GM12878 (cell line): Measurements from ENCODE around the gene PLGRKT. TPM values are rescaled to one million over a fixed set of nuclear protein-coding genes. Genes with fewer than 3 reads are reported as not detected.

Source experiments
- ATAC-seq: fragments of 200-7000 bp; cut with Tn5 transposase; 3 replicates; pipeline ENCODE4 v1.9.1; 2020; ENCODE audit warnings: mild to moderate bottlenecking, moderate library complexity
- BruUV-seq: library from RNA; stranded (reverse); fragments of 400-500 nt; replicated peaks from 2 replicates; lab custom pipeline; 2021; lab: Mats Ljungman, UMichigan
- CTCF ChIA-PET: fragments of 300-600 bp; sonication (Branson Sonifier 250); formaldehyde crosslinking; extraction: SDS; loops from one replicate; lab custom pipeline; 2021; ENCODE audit warnings: inconsistent platforms; lab: Yijun Ruan, JAX
- POLR2A ChIA-PET: fragments of 350-600 bp; formaldehyde crosslinking; extraction: SDS; loops from one replicate; lab custom pipeline; 2021; ENCODE audit warnings: inconsistent platforms; lab: Charles Lee
- RAD21 ChIA-PET: fragments of 300-600 bp; sonication (Branson Sonifier 250); formaldehyde crosslinking; loops from one replicate; lab custom pipeline; 2023; ENCODE audit warnings: antibody characterized with exemption; ENCODE audit not compliant: unreplicated experiment; lab: Charles Lee
- SMC1A ChIA-PET: fragments of 300-600 bp; sonication (Branson Sonifier 250); formaldehyde crosslinking; loops from one replicate; lab custom pipeline; 2023; ENCODE audit not compliant: unreplicated experiment, uncharacterized antibody; lab: Charles Lee
- DNase-seq: peaks from one replicate; pipeline ENCODE4 v3.0.0-alpha.2; 2011; ENCODE audit warnings: low read depth, low spot score
- FAIRE-seq: peaks from 3 replicates; lab custom pipeline; 2011; peaks lifted over from hg19 to GRCh38; lab: Jason Lieb, UNC
- H2AFZ ChIP-seq: 2 replicates; pipeline ENCODE4 v1.6.0; 2011; ENCODE audit warnings: low read depth, low read length, control low read depth; ENCODE audit not compliant: control insufficient read depth
- H3K27ac ChIP-seq: 2 replicates; pipeline ENCODE4 v1.5.1; 2011; ENCODE audit warnings: control low read depth; ENCODE audit not compliant: control insufficient read depth, insufficient read depth
- H3K27me3 ChIP-seq, 2 experiments: replicated peaks in 1 of 2; 2 replicates each; pipeline versions ENCODE4 v1.6.0 to v1.6.1; 2011; ENCODE audit warnings: low read length in 1 of 2; ENCODE audit not compliant: control insufficient read depth in 2 of 2, insufficient read depth in 2 of 2
- H3K36me3 ChIP-seq, 2 experiments: 2 replicates each; pipeline ENCODE4 v1.5.1; 2011; ENCODE audit warnings: low read length in 1 of 2; ENCODE audit not compliant: control insufficient read depth in 2 of 2, insufficient read depth in 2 of 2
- H3K4me1 ChIP-seq: 2 replicates; pipeline ENCODE4 v1.6.1; 2011; ENCODE audit warnings: mild to moderate bottlenecking, low read length, moderate library complexity, mixed read lengths; ENCODE audit not compliant: control insufficient read depth, insufficient read depth
- H3K4me2 ChIP-seq: 2 replicates; pipeline ENCODE4 v1.6.0; 2011; ENCODE audit warnings: control low read depth; ENCODE audit not compliant: control insufficient read depth, insufficient read depth
- H3K4me3 ChIP-seq: fragments of 200-600 bp; sonication (generic); 2 replicates; pipeline ENCODE4 v1.5.1; 2016
- H3K79me2 ChIP-seq: 2 replicates; pipeline ENCODE4 v1.6.0; 2011; ENCODE audit warnings: low read length; ENCODE audit not compliant: control insufficient read depth, insufficient read depth
- H3K9ac ChIP-seq: 2 replicates; pipeline ENCODE4 v1.8.0; 2011; ENCODE audit warnings: low read length, control low read depth, mixed read lengths; ENCODE audit not compliant: control insufficient read depth, insufficient read depth
- H3K9me3 ChIP-seq: replicated peaks from 3 replicates; pipeline ENCODE4 v1.5.1; 2011; ENCODE audit warnings: mild to moderate bottlenecking, low read length; ENCODE audit not compliant: control insufficient read depth, insufficient read depth
- H4K20me1 ChIP-seq: 2 replicates; pipeline ENCODE4 v1.6.0; 2011; ENCODE audit not compliant: control insufficient read depth, insufficient read depth
- BCL11A ChIP-seq: IDR thresholded peaks from 2 replicates; pipeline ENCODE4 v1.6.1; 2011; ENCODE audit warnings: low read depth, low read length
- GATAD2B ChIP-seq: fragments of 450-650 bp; conservative IDR thresholded peaks from 2 replicates; pipeline ENCODE4 v1.6.1; 2017; ENCODE audit warnings: low read depth, mild to moderate bottlenecking, moderate library complexity
- NR2F1 ChIP-seq: fragments of 450-650 bp; conservative IDR thresholded peaks from 2 replicates; pipeline ENCODE4 v1.6.1; 2017; ENCODE audit warnings: mild to moderate bottlenecking
- RUNX3 ChIP-seq: IDR thresholded peaks from 2 replicates; pipeline ENCODE4 v1.6.1; 2012; ENCODE audit warnings: low read length, inconsistent platforms
- ZNF687 ChIP-seq: fragments of 450-650 bp; IDR thresholded peaks from 2 replicates; pipeline ENCODE4 v1.6.1; 2017; ENCODE audit warnings: mild to moderate bottlenecking, moderate library complexity
- WGBS: methylation state at CpG from one replicate; pipeline ENCODE4 v1.1.6; 2016; ENCODE audit warnings: low lambda C conversion rate; ENCODE audit not compliant: insufficient replicate concordance, insufficient coverage; ENCODE audit errors: missing lambda C conversion rate; 5-methylcytosine and 5-hydroxymethylcytosine counted together
- in situ Hi-C: fragments of 300-500 bp; cut with MboI; formaldehyde crosslinking; loops from 9 replicates; pipeline ENCODE4 v1.14.3; 2018; ENCODE audit warnings: mixed read lengths
- intact Hi-C: fragments of 100-400 bp; cut with micrococcal nuclease; formaldehyde crosslinking; loops from one replicate; pipeline ENCODE4 v1.14.2; 2022; ENCODE audit not compliant: unreplicated experiment
- polyA plus RNA-seq, 11 experiments: library from polyadenylated mRNA; depleted of rRNA in 4 of 11; unstranded in 6 of 11; stranded (reverse) in 5 of 11; fragments of >200 nt; fragmentation: Nextera tagmentation in 4 of 11; fragmentation: Illumina TruSeq in 1 of 11; extraction: Ambion mirVana in 4 of 11; extraction: Trizol in 1 of 11; gene quantifications; 1 replicate in 1 of 11; 2 replicates in 10 of 11; pipeline versions ENCODE4 v1.2.1 to v1.2.3, GENCODE V29; 2011 to 2016; ENCODE audit warnings: inconsistent platforms in 2 of 11, missing spikeins in 2 of 11, low read depth in 1 of 11
- total RNA-seq, 4 experiments: library from RNA; depleted of rRNA in 3 of 4; stranded (reverse); fragments of >200 nt in 3 of 4; fragmentation: Illumina TruSeq in 1 of 4; extraction: Trizol in 1 of 4; gene quantifications; 2 replicates each; pipeline versions ENCODE4 v1.2.1 to v1.2.3, GENCODE V29; 2013 to 2021
- TF ChIP-seq, protein P1 (sequence below): IDR thresholded peaks from 2 replicates; pipeline ENCODE4 v1.6.1; 2011; ENCODE audit warnings: mild to moderate bottlenecking, low read depth, low read length, moderate library complexity; ENCODE audit not compliant: insufficient replicate concordance

The PLGRKT gene
- total and polyA plus RNA-seq, 10 of the 15 experiments (the other 5 are each of a cell fraction or from before 2014, with no cell fraction given): 25.2 to 72.3 (median 38.4) TPM

GRCh38 chr9:5422276-5422675 is 15.4 kb downstream of the PLGRKT start:
- no peak for DNase-seq
- WGBS: 90% methylated on average over 1 of the region's 1 CpG
- TF ChIP-seq, protein P1, sequence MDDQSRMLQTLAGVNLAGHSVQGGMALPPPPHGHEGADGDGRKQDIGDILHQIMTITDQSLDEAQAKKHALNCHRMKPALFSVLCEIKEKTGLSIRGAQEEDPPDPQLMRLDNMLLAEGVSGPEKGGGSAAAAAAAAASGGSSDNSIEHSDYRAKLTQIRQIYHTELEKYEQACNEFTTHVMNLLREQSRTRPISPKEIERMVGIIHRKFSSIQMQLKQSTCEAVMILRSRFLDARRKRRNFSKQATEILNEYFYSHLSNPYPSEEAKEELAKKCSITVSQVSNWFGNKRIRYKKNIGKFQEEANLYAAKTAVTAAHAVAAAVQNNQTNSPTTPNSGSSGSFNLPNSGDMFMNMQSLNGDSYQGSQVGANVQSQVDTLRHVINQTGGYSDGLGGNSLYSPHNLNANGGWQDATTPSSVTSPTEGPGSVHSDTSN: no peak
- TF ChIP-seq GATAD2B: no peak
- TF ChIP-seq BCL11A: no peak
- TF ChIP-seq RUNX3: no peak
- TF ChIP-seq, all 136 proteins: peak for 0
- ChIA-PET POLR2A (no interaction called here), RAD21 (no interaction called here), CTCF (interaction anchor here (1.0 to 2.1 kb wide), 6 partner anchors 9 to 663 kb away, joined by 3 to 11 read pairs (median 5); no protein-coding TSS in a partner anchor), SMC1A (interaction anchor here (0.5 to 2.6 kb wide), 10 partner anchors 14 to 819 kb away, joined by 3 to 11 read pairs (median 4); no protein-coding TSS in a partner anchor)
- Histone ChIP-seq H3K27ac (no peak overlapping the region), H3K4me1 (no peaks in the 10 kb centered on the region), H4K20me1 (no peaks in the 10 kb centered on the region), H3K27me3 (no peaks in the 10 kb centered on the region), H2AFZ (no peak overlapping the region), H3K9me3 (no peaks in the 10 kb centered on the region; the same call in 1 of the 3 replicates), H3K79me2 (no peaks in the 10 kb centered on the region), H3K36me3 (peaks cover 0 to 5% of the 10 kb centered on the region in 2 experiments; a peak in 3 of 4 replicates), H3K4me3 (no peak overlapping the region), H3K9ac (no peak overlapping the region), H3K4me2 (no peak overlapping the region)
- no TSS peak for BruUV-seq
- FAIRE-seq: no peak
- intact Hi-C loops (loop anchor here (10.0 kb wide), 1 partner anchor 237 kb away; the partner anchor contains the start of gene INSL6), in situ Hi-C loops (no loop called here)
- no peak for ATAC-seq

GRCh38 chr9:5421163-5421562 is 16.6 kb downstream of the PLGRKT start:
- WGBS: 6% methylated on average over 2 of the region's 2 CpGs
- in situ Hi-C loops (no loop called here), intact Hi-C loops (loop anchor here (10.0 kb wide), 1 partner anchor 236 kb away; the partner anchor contains the start of gene INSL6)
- peaks cover 0 to 5% of the 10 kb centered on the region in 2 experiments; a peak in 3 of 4 replicates for H3K36me3 ChIP-seq
- no peaks in the 10 kb centered on the region for H3K4me1 ChIP-seq
- H4K20me1 ChIP-seq: no peaks in the 10 kb centered on the region
- no peak overlapping the region for H2AFZ ChIP-seq
- H3K79me2 ChIP-seq: no peaks in the 10 kb centered on the region
- ChIA-PET CTCF (interaction anchor here (1.3 to 1.7 kb wide), 2 partner anchors 60 to 168 kb away, joined by 3 to 4 read pairs; no protein-coding TSS in a partner anchor), POLR2A (no interaction called here), SMC1A (interaction anchor here (1.2 to 1.6 kb wide), 3 partner anchors 15 to 659 kb away, joined by 3 to 4 read pairs (median 3); no protein-coding TSS in a partner anchor), RAD21 (no interaction called here)
- TF ChIP-seq NR2F1 (0 out of 2 replicates have a peak, but pooled peaks have one; percentile 5), BCL11A (no peak), ZNF687 (no peak)
- DNase-seq (no peak), ATAC-seq (peak; percentile 35), FAIRE-seq (no peak)
- no peak overlapping the region for H3K4me2 ChIP-seq
- H3K9me3 ChIP-seq: no peaks in the 10 kb centered on the region; the same call in 1 of the 3 replicates
- H3K4me3 ChIP-seq: no peak overlapping the region
- BruUV-seq: no TSS peak
- H3K27me3 ChIP-seq: no peaks in the 10 kb centered on the region
- H3K9ac ChIP-seq: no peak overlapping the region
- no peak overlapping the region for H3K27ac ChIP-seq
